Stromal cell of bone marrow (primary cell): ENCODE data around the gene DNAH14.

Source experiments
- DNase-seq: peaks from one replicate; pipeline ENCODE4 v3.0.0-alpha.2; 2012; ENCODE audit warnings: low read depth

Gene DNAH14

DNA sequence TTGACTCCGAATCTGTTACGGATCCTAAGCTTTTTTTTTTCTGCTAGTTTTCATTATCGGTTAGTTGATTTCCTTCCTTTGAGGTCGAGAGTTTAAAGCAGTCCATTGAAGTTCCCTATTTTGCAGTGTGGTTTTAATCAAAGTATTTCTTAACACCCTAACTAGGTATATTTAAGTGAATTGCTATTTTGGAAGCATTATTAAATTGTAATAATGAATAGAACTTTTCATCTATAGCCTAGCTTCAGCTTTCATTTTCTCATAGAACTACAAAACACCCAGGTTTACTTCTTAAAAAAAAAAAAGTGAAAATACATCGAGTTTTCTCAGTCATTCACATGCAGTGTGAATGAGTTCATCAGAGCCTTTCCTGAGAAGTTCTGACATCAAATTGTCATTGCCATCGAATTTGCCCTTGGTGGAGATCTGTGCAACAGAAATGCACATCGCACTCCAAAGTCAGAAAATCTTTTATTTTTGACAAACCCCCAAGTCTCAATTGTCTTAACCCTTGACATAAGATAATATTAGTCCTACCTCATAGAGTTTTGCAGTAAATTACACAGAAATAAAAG is 499.5 kb downstream of the DNAH14 start:
- DNase-seq, result no peak

DNA sequence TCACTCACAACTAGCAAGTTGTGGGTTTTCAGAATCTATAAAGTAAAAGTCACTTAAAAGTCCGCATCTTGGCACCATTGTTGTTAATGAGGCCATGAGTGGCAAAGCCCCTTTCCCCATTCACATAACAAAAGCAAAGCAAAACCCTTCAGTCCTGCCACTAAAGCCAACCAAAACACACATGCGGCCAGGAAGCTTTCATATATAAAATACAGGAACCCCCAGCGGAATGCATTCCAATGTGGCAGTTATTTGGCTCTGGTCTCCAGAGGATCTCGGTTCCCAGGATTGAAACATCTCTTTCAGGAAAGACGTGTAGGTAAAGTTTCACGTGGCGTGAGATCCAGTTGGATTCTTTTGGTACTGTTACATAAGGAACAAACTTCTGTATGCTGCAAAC is 500.8 kb downstream of the DNAH14 start:
- DNase-seq, result no peak

DNA sequence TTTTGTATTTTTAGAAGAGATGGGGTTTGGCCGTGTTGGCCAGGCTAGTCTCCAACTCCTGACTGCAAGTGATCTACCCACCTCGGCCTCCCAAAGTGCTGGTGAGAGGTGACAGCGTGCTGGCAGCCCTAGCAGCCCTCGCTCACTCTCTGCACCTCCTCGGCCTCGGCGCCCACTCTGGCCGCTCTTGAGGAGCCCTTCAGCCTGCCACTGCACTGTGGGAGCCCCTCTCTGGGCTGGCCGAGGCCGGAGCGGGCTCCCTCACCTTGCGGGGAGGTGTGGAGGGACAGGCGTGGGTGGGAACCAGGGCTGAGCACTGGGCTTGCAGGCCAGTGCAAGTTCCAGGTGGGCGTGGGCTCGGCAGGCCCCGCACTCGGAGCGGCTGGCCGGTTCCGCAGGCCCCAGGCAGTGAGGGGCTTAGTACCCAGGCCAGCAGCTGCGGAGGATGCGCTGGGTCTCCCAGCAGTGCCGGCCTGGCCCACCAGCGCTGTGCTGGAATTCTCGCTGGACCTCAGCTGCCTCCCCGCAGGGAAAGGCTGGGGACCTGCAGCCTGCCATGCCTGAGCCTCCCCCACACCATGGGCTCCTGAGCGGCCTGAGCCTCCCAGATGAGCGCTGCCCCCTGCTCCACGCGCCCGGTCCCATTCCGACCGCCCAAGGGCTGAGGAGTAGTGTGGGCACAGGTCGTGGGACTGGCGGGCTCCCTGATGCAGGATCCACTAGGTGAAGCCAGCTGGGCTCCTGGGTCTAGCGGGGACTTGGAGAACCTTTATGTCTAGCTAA is 501.8 kb downstream of the DNAH14 start:
- no peak for DNase-seq

DNA sequence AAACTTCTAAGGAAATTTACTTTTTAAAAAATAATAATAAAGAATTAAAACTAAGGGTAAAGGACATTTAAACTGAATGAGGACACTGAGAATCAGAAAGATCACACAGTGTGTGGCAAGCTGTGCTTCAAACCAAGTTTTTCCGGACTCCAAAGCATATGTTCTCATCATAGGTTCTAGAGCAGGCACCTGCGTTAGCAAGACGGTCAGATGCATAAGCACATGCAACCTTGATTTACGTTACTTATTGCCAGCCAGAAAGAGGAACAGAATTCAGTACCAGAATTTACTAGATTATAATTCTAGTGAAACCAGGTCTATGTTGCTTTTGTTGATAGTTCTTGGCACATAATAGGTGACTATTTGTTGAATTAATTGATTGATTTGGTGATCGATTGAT is 504.6 kb downstream of the DNAH14 start:
- DNase-seq, result no peak

DNA sequence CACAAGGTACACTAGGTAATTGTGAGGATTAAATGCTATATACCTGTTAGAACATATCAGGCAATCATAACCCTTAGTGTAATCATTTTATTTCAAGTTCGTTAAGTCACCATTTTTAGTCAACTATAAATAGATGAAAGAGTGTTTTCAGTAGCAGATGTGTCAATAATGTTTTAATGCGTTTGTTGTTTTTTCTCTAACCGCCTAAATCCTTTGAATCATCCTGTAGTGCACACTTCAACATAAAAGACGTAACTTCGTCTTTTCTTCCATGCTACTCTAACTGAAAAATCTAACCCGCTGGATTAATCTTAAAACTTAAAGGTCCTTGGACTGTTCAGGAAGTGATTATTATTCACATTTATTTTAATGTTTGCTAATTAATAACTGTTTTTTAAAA is 505.6 kb downstream of the DNAH14 start:
- no peak for DNase-seq

DNA sequence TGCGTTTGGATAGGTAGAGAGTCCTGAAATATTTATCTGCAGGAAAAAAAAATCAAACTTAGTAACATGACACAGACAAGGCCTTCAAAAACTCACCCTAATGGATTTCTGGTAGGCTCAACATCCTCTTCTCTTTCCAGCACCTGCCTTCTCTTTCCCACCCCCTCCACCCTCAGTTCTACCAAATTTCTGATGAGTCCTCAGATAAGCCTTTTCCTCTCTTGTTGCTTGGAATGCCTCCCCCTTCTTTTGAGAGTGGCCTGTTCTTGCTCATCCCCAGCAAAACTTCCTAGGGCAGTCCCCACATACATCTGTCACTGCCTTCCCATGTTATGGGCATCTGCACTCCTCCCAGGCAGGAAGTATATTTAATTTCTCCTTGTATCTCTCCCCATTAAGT is 506.0 kb downstream of the DNAH14 start:
- DNase-seq, result no peak

DNA sequence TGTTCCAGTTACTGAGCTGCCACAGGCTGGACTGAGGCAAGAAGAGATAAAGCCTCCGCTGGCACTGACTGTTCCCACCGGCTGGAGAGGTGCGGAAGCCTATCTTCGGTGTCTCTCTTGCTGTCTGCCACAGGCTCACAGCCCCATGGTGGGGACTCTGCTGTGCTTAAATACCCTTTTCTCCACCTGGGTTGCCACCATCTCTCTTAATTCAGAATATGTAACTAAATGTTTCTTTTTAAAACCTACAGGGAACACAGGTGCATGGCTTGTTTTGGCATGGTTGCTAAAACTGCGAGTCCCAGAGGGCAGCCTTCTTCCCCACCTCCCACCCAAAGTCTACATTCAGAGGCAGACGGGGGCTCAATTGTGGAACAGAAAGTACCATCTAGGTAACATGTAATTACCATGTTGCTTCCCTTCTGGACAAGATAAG is 506.5 kb downstream of the DNAH14 start:
- DNase-seq, result no peak

DNA sequence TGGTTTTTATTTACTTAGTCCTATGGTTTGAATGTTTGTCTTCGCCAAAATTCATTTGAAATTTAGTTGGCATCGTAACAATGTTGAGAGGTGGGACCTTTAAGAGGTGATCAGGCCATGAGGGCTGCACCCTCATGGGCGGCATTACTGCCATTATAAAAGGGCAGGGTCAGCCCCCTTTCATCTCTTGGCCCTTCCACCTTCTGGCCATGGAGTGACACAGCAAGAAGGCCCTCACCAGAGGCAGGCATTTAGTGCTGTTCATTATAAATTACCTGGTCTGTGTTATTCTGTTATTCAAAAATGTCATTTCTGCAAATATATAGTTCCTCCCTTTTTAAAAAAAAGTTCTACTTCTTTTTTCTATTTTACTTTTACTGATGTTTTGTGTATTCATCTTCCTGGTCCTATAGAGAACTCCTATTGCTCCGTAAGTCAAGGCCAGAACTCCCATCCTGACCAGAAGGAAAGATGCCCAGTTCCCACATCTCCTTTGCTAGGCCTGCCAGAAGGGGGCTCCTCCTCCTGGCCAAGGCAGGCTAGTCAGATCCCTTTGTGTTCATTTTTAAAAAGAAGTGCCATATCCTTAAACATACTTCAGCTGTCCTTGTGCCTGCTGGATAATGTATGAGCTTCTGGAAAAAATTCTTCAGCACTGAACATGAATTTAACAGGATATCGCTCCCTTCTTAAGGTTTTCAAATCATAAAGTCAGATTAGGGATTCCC is 508.4 kb downstream of the DNAH14 start:
- DNase-seq, result no peak

DNA sequence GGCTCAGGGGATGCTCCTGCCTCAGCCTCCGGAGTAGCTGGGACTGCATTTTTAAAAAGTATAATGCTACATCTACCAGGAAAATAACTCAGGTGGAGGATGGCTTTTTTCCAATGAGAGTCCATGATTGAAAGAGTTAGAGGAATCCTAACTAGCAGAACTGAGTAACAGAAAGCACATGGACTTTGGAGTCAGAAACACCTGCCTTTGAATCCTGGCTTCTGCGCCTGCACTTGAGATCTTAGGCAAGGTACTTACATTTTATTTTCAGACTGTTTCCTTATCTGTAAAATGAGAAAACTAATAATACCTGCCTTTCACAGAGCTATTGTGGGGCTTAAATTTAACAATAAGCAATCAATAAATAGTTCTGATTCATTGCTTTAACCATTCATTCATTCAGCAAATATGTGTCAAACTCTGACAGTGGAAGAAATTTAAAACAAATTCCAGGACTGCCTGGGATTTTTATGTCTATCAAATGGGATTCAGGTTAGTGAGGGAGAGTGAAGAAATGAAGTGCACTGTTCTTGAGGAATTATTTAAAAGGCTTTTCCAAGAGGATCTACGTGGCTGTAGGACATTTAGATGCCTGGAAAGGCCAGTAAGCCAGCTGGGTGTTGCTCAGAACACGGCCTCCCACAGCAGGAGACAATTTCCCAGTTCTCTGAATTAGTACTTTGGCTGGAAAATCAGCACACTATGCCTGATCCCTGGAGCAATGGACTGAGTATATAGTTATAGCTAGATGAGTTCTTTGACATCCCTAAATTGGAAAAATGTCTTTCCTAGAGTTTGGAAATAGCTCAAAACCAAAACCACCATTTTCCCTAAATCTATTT is 511.1 kb downstream of the DNAH14 start:
- no peak for DNase-seq

DNA sequence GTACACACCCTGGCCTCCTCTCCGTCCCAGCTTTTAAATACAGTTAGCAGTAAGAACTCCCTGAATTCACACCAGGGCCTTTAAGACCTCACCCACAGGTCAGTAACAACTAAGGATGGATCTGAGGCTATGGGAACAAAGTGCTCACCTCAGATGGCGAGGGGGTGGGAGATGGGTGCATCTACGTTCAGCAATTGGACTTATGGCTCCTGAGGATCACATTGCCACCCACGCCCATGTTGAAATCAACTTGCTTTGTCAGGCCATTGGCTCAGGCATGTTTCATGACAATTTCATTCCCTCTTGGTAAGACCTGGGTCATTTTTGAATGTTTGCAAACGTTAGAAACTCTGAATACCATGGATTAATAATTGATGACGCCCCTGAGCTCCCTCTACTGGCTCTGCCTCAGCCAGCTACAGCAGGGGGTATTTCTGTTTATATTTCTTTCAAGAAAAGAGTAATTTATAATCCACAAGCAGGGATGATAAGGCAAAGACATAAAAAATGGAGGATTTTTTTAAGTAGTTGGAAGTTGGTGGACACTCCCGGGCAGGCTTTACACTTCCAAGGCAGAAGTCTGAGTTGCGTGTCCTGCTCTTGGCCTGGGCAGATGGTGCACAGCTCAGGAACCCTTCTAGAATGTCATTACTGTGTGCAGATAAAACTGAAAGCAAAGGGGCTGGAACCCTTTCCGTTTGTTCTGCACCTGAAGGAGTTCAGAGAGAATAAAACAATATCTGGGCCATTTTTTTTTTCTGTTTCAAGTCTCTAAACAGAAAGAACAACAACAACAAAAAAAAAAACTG is 512.0 kb downstream of the DNAH14 start:
- no peak for DNase-seq

DNA sequence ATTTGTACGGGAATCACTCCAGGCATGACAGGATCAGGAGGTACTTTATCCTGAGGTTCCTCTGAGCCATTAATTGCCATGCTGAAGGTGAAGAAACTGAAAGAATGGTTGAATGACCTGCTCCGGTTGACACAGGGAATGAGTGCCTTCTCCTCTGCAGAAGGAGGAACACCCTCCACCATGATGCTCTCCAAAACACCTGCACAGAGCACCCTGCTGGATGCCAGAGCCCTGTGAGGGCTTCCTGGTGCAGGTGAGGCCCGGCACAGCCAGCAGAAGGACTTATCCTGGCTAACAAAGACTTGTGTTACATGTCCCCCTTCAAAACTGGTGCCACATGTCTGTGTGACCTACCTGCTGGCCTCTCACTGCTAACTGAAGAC is 512.6 kb downstream of the DNAH14 start:
- no peak for DNase-seq

DNA sequence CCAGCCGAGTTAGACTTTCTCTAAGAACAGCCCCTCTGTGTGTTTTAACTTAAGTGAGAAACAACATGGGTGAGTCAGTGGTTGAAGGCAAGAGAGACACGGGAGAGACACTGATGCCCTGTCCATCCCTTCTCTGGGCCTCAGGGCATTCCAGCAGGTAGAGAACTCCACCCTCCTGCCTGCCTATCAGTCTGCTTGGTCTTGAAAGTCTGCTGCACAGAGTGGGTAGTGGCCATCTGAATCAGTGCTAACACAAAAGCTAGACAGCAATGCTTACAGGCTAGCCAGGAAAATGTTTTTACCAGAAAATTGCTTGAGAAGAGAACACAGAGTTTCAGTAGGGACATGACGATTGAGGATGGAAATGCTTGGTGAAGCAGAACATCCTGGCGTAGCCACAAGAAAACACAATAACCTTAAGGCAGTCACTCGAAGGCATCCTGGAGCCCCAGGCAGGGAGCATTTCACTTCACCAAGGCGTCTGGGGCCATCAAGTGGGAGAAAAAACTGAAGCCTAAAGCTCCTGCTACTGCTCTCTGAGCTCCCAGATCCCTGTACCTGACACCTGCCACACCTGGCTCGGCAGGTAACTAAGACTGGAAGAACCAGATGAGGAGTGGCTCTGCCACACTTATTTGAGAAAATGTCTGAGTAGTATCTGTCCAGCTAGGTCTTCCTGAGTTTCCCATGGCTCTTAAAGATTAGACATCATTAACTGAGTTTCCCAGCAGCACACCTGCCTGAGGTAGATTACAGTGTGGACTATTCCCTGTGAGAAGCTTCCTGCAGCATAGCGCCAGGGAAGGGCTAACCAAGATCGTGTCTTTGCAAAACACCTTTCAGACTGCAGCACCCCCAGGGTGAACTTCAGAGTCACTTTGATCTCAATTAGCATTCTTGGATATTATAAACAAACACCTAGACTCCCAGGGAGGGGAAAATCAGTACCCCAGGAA is 516.4 kb downstream of the DNAH14 start:
- DNase-seq, result no peak

DNA sequence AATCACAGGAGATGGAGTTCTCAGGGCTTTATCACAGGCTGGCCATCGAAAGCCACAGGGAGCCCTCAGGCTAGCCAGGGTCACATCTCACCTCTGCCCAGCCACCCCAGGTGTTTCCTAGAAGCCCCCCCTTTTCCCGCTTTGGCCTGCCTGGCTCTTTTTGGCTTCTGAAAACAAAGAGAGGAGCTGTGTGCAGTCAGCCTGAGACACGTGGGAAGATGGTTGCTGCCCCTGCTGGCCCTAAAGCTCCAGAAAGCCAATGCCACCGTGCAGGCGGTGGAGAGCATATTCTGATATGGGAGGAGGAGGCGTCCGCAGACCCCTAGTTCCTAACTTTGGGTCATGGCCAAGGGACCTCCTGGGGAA is 517.1 kb downstream of the DNAH14 start:
- DNase-seq, result no peak

DNA sequence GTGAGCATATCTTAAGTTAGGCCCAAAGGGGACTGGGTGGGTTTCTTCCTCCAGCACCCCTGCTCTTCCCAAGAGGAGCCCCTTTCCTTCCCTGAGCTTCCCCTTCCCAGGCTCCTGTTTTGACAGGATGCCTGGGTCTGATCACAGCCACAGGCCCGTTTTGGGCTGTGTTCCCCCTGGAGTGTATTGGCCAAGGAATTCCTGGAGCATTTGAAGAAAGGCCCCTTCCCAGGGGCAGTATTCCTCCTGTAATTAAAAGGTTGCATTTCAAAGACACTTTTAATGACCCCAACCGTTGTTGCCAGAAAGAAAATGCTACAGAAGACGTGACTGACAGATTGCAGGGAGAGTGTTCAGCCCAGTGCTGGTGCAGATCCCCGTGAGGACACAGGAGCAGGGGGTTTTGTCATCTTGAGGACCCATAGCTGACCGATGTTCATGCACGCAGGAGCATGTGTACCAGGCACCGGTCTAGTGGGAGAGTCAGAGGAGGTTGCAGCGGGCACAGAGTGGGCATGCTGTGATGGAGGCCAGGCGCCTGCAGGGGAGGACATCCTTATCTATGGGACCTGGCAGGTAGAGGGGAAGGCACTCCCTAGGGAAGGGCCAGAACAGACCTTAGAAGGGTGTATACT is 517.6 kb downstream of the DNAH14 start:
- DNase-seq, result no peak

DNA sequence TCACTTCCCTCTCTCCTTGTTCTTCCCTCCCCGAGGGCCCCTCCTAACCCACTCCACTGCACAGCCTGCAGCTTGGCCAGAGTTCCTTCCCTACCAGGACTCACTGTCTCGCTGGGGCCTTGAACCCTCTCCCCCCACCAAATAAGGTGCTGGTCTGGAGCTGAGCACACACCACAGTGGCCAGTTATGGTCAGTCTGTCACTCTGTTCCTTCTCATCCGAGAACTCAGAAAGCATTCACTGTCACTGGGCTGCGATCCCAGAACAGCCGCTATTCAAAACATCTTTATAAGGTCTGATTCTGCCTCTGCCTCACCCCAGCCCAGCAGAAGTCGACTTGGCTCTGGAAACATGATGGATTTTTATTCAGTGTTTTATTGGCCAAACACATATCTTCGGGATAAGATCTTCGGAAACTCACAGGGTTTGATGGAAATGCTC is 518.2 kb downstream of the DNAH14 start:
- DNase-seq, result peak; percentile 54

DNA sequence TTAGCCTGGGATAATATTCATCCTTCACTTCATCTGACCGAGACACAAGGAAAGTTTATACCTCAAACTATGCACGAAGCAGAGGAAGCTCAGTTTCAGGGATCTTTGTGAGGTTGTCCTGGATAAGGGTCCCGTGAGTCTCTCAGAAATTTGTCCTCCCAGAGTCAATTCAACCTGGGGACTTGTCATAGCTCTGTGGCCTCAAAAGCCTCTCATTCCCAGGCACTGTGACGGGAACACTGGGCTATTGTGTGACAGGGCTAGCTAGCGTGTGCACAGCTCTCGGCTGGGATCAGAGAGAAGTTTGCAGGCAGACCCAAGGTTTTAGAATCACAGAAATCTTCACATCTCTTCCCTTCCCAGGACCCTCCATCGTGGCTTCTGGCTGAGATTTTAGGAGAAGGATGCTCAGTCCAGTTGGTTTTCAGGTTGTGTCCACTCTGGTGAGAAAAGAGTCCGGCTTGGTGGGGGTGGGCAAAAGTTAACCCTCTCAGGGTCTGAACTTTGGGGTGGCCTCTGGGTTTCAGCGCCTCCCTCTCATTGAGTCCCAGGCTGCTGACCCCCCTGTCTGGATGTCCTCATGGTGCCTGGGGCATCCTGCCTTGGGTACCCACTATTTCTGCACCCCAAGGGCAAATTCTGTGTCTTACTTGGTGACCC is 518.8 kb downstream of the DNAH14 start:
- no peak for DNase-seq
